Measurements from ENCODE around the gene LPP.

The LPP gene

GRCh38 chr3:188202358-188203138, 48.6 kb downstream of the LPP start:
- no peak for DNase-seq (ENCODE audit: low read depth)
- TF ChIP-seq CTCF (IDR thresholded peaks at IDR 0.05; ENCODE audit: control insufficient read depth, insufficient read depth, low read depth, low read length, missing control alignments): no peak

GRCh38 chr3:188204526-188204925, 50.6 kb downstream of the LPP start:
- no peak overlapping the region for H3K4me3 ChIP-seq (ENCODE audit: control insufficient read depth, low read depth, low read length)
- DNase-seq (ENCODE audit: low read depth): no peak
- TF ChIP-seq CTCF (IDR thresholded peaks at IDR 0.05; ENCODE audit: control insufficient read depth, insufficient read depth, low read depth, low read length, missing control alignments): no peak

More at GRCh38 chr3:188202358-188203138, 48.6 kb downstream of the LPP start:
- H3K4me3 ChIP-seq (ENCODE audit: control insufficient read depth, low read depth, low read length): no peak overlapping the region

- H3K4me3 ChIP-seq (ENCODE audit: control insufficient read depth, low read depth, low read length): no peak overlapping the region
- TF ChIP-seq CTCF (IDR thresholded peaks at IDR 0.05; ENCODE audit: control insufficient read depth, insufficient read depth, low read depth, low read length, missing control alignments): peak; percentile 5
- DNase-seq (ENCODE audit: low read depth): no peak
Measured at GRCh38 chr3:188205992-188206416, 52.0 kb downstream of the LPP start.

GRCh38 chr3:188206787-188207186, 52.8 kb downstream of the LPP start:
- H3K4me3 ChIP-seq (ENCODE audit: control insufficient read depth, low read depth, low read length): no peak overlapping the region
- no peak for TF ChIP-seq CTCF (IDR thresholded peaks at IDR 0.05; ENCODE audit: control insufficient read depth, insufficient read depth, low read depth, low read length, missing control alignments)
- no peak for DNase-seq (ENCODE audit: low read depth)

- no peak for TF ChIP-seq CTCF (IDR thresholded peaks at IDR 0.05; ENCODE audit: control insufficient read depth, insufficient read depth, low read depth, low read length, missing control alignments)
- H3K4me3 ChIP-seq (ENCODE audit: control insufficient read depth, low read depth, low read length): no peak overlapping the region
- no peak for DNase-seq (ENCODE audit: low read depth)
Measured at GRCh38 chr3:188207941-188208515, 54.1 kb downstream of the LPP start.

- no peak for TF ChIP-seq CTCF (IDR thresholded peaks at IDR 0.05; ENCODE audit: control insufficient read depth, insufficient read depth, low read depth, low read length, missing control alignments)
- no peak overlapping the region for H3K4me3 ChIP-seq (ENCODE audit: control insufficient read depth, low read depth, low read length)
- DNase-seq (ENCODE audit: low read depth): no peak
Measured at GRCh38 chr3:188208516-188208981, 54.6 kb downstream of the LPP start.

Data from AG09309 (cell line).